Hippocampal formation (tissue), 2 donors: ENCODE measurements around the gene PHPT1.
"Not testable (repeated sequence)": the region's sequence is repeated elsewhere in the genome, so short reads cannot be mapped to it uniquely, and the experiment has no call there.

Source experiments
- DNase-seq, 2 donors: peaks; one replicate each; lab custom pipeline; 2025; lab: John Stamatoyannopoulos, UW

PHPT1 gene

GRCh38 chr9:136837146-136837855 is 11.9 kb upstream of the PHPT1 start:
- DNase-seq = no peak

- DNase-seq = not testable (repeated sequence)
These were observed 11.3 kb upstream of the PHPT1 start for GRCh38 chr9:136837856-136838277.

GRCh38 chr9:136838314-136839228 is 10.6 kb upstream of the PHPT1 start:
- no peak for DNase-seq

GRCh38 chr9:136839229-136840139 is 9.7 kb upstream of the PHPT1 start:
- no peak for DNase-seq

GRCh38 chr9:136840140-136840876 is 8.9 kb upstream of the PHPT1 start:
- no peak for DNase-seq

GRCh38 chr9:136840877-136841645 is 8.1 kb upstream of the PHPT1 start:
- peak; percentile 63 to 76 for DNase-seq

- not testable (repeated sequence) for DNase-seq
These were observed 7.4 kb upstream of the PHPT1 start for GRCh38 chr9:136841646-136842379.

- peak; percentile 68 to 72 for DNase-seq
These were observed 6.7 kb upstream of the PHPT1 start, which contains the start of gene AJM1 for GRCh38 chr9:136842380-136842948. TSS of gene AJM1 (plus strand) at chr9:136842478. CDS start at chr9:136844415, 1,937 bp downstream.

GRCh38 chr9:136843159-136843800 is 5.9 kb upstream of the PHPT1 start:
- DNase-seq = peak in 1 of 2 donors; percentile 47

- peak in 1 of 2 donors; percentile 13 for DNase-seq
These were observed 5.1 kb upstream of the PHPT1 start for GRCh38 chr9:136843801-136844740.

GRCh38 chr9:136844761-136845464 is 4.3 kb upstream of the PHPT1 start:
- DNase-seq = no peak

- DNase-seq = no peak
These were observed 3.5 kb upstream of the PHPT1 start for GRCh38 chr9:136845465-136846260.

GRCh38 chr9:136846376-136847087 is 2.7 kb upstream of the PHPT1 start:
- DNase-seq = no peak

GRCh38 chr9:136847088-136847825 is 2.0 kb upstream of the PHPT1 start:
- DNase-seq = no peak
